ENCODE measurements around the gene PTGR3.
"Not testable (repeated sequence)": the region's sequence is repeated elsewhere in the genome, so short reads cannot be mapped to it uniquely, and the experiment has no call there.

The PTGR3 gene

GRCh38 chr18:75192899-75193298, 16.0 kb downstream of the PTGR3 start:
- no peak overlapping the region for H3K4me3 ChIP-seq (ENCODE audit: low read depth, low read length)
- ChIA-PET CTCF (no interaction called here), POLR2A (no interaction called here)
- DNase-seq (ENCODE audit: low read depth, low spot score), result no peak
- no peak for TF ChIP-seq CTCF (IDR thresholded peaks at IDR 0.05; ENCODE audit: insufficient read depth, low read length, missing control alignments)

GRCh38 chr18:75189696-75190095, 19.2 kb downstream of the PTGR3 start:
- no peak for DNase-seq (ENCODE audit: low read depth, low spot score)
- CTCF ChIA-PET, result no interaction called here
- POLR2A ChIA-PET, result no interaction called here
- no peak overlapping the region for H3K4me3 ChIP-seq (ENCODE audit: low read depth, low read length)
- TF ChIP-seq CTCF (IDR thresholded peaks at IDR 0.05; ENCODE audit: insufficient read depth, low read length, missing control alignments), result no peak

- POLR2A ChIA-PET; CTCF ChIA-PET; DNase-seq (ENCODE audit: low read depth, low spot score); H3K4me3 ChIP-seq (ENCODE audit: low read depth, low read length): not testable (repeated sequence)
Observed at GRCh38 chr18:75187702-75188101, 21.2 kb downstream of the PTGR3 start.

GRCh38 chr18:75185460-75185859, 23.5 kb downstream of the PTGR3 start:
- DNase-seq (ENCODE audit: low read depth, low spot score), result no peak
- no peak overlapping the region for H3K4me3 ChIP-seq (ENCODE audit: low read depth, low read length)
- ChIA-PET CTCF (no interaction called here), POLR2A (interaction anchor here (0.5 kb wide), 1 partner anchor 18 kb away, joined by 3 read pairs; no protein-coding TSS in a partner anchor)
- TF ChIP-seq CTCF (IDR thresholded peaks at IDR 0.05; ENCODE audit: insufficient read depth, low read length, missing control alignments), result no peak

- DNase-seq (ENCODE audit: low read depth, low spot score), result no peak
- POLR2A ChIA-PET, result no interaction called here
- no peak overlapping the region for H3K4me3 ChIP-seq (ENCODE audit: low read depth, low read length)
- CTCF ChIA-PET, result no interaction called here
- TF ChIP-seq CTCF (IDR thresholded peaks at IDR 0.05; ENCODE audit: insufficient read depth, low read length, missing control alignments), result no peak
Observed at GRCh38 chr18:75183973-75184493, 24.9 kb downstream of the PTGR3 start.

- DNase-seq (ENCODE audit: low read depth, low spot score), result no peak
- TF ChIP-seq CTCF (IDR thresholded peaks at IDR 0.05; ENCODE audit: insufficient read depth, low read length, missing control alignments), result no peak
- ChIA-PET CTCF (no interaction called here), POLR2A (no interaction called here)
- no peak overlapping the region for H3K4me3 ChIP-seq (ENCODE audit: low read depth, low read length)
Observed at GRCh38 chr18:75183524-75183923, 25.4 kb downstream of the PTGR3 start.

GRCh38 chr18:75179819-75180600, 28.9 kb downstream of the PTGR3 start:
- CTCF ChIA-PET, result no interaction called here
- no peak for TF ChIP-seq CTCF (IDR thresholded peaks at IDR 0.05; ENCODE audit: insufficient read depth, low read length, missing control alignments)

More at GRCh38 chr18:75179819-75180600, 28.9 kb downstream of the PTGR3 start:
- H3K4me3 ChIP-seq (ENCODE audit: low read depth, low read length), result no peak overlapping the region
- no peak for DNase-seq (ENCODE audit: low read depth, low spot score)
- POLR2A ChIA-PET, result no interaction called here
